ENCODE measurements around the gene PTGES2. TPM values are rescaled to one million over a fixed set of nuclear protein-coding genes. Genes with fewer than 3 reads are reported as not detected.
A peak's percentile ranks its signal among the peaks of the same experiment; 100 is the strongest.

PTGES2 gene
- total RNA-seq, 1 donor from 2014 or later: 47.5 TPM

- Histone ChIP-seq H3K9ac (ENCODE audit: low read depth in 1 of 3, low read length in 3 of 3) (peak overlapping the region; percentile 76 to 92 (median 81)), H3K27me3 (ENCODE audit: control insufficient read depth in 3 of 3, insufficient read depth in 3 of 3, low read length in 3 of 3) (no peaks in the 10 kb centered on the region), H3K27ac (ENCODE audit: low read depth, low read length) (peak overlapping the region; percentile 97), H3K4me3 (ENCODE audit: low read length in 3 of 3) (peak overlapping the region; percentile 26 to 71 (median 57)), H3K36me3 (ENCODE audit: control insufficient read depth in 3 of 3, insufficient read depth in 3 of 3, low read length in 3 of 3) (peaks cover 44 to 79% (median 61%) of the 10 kb centered on the region in 3 donors), H3K4me1 (ENCODE audit: control insufficient read depth in 3 of 3, insufficient read depth in 3 of 3, low read length in 3 of 3) (peaks cover 88 to 95% (median 93%) of the 10 kb centered on the region in 3 donors), H3K9me3 (ENCODE audit: control insufficient read depth in 3 of 3, low read length in 3 of 3) (no peaks in the 10 kb centered on the region)
These were observed 23.3 kb downstream of the PTGES2 start for GRCh38 chr9:128104171-128104618.

GRCh38 chr9:128103589-128103962, 24.0 kb downstream of the PTGES2 start:
- Histone ChIP-seq H3K27ac (ENCODE audit: low read depth, low read length) (peak overlapping the region; percentile 97), H3K4me3 (ENCODE audit: low read length in 3 of 3) (peak overlapping the region; percentile 40 to 71 (median 57)), H3K9ac (ENCODE audit: low read depth in 1 of 3, low read length in 3 of 3) (peak overlapping the region; percentile 76 to 92 (median 81)), H3K4me1 (ENCODE audit: control insufficient read depth in 3 of 3, insufficient read depth in 3 of 3, low read length in 3 of 3) (peaks cover 90 to 93% (median 93%) of the 10 kb centered on the region in 3 donors), H3K9me3 (ENCODE audit: control insufficient read depth in 3 of 3, low read length in 3 of 3) (no peaks in the 10 kb centered on the region), H3K27me3 (ENCODE audit: control insufficient read depth in 3 of 3, insufficient read depth in 3 of 3, low read length in 3 of 3) (no peaks in the 10 kb centered on the region), H3K36me3 (ENCODE audit: control insufficient read depth in 3 of 3, insufficient read depth in 3 of 3, low read length in 3 of 3) (peaks cover 44 to 81% (median 61%) of the 10 kb centered on the region in 3 donors)

- Histone ChIP-seq H3K27me3 (ENCODE audit: control insufficient read depth in 3 of 3, insufficient read depth in 3 of 3, low read length in 3 of 3) (no peaks in the 10 kb centered on the region), H3K9ac (ENCODE audit: low read depth in 1 of 3, low read length in 3 of 3) (peak overlapping the region; percentile 76 to 92 (median 81)), H3K4me1 (ENCODE audit: control insufficient read depth in 3 of 3, insufficient read depth in 3 of 3, low read length in 3 of 3) (peaks cover 90 to 93% (median 92%) of the 10 kb centered on the region in 3 donors), H3K36me3 (ENCODE audit: control insufficient read depth in 3 of 3, insufficient read depth in 3 of 3, low read length in 3 of 3) (peaks cover 41 to 81% (median 60%) of the 10 kb centered on the region in 3 donors), H3K4me3 (ENCODE audit: low read length in 3 of 3) (peak overlapping the region; percentile 40 to 71 (median 57)), H3K9me3 (ENCODE audit: control insufficient read depth in 3 of 3, low read length in 3 of 3) (no peaks in the 10 kb centered on the region), H3K27ac (ENCODE audit: low read depth, low read length) (peak overlapping the region; percentile 97)
These were observed 24.5 kb downstream of the PTGES2 start for GRCh38 chr9:128102861-128103588.

GRCh38 chr9:128102196-128102595, 25.3 kb downstream of the PTGES2 start:
- Histone ChIP-seq H3K4me3 (ENCODE audit: low read length in 3 of 3) (peak overlapping the region in 2 of 3 donors; percentile 15 to 69), H3K4me1 (ENCODE audit: control insufficient read depth in 3 of 3, insufficient read depth in 3 of 3, low read length in 3 of 3) (peaks cover 89 to 93% (median 92%) of the 10 kb centered on the region in 3 donors), H3K36me3 (ENCODE audit: control insufficient read depth in 3 of 3, insufficient read depth in 3 of 3, low read length in 3 of 3) (peaks cover 33 to 73% (median 54%) of the 10 kb centered on the region in 3 donors), H3K9me3 (ENCODE audit: control insufficient read depth in 3 of 3, low read length in 3 of 3) (no peaks in the 10 kb centered on the region), H3K27ac (ENCODE audit: low read depth, low read length) (peak overlapping the region; percentile 97), H3K9ac (ENCODE audit: low read depth in 1 of 3, low read length in 3 of 3) (peak overlapping the region; percentile 57 to 92 (median 75)), H3K27me3 (ENCODE audit: control insufficient read depth in 3 of 3, insufficient read depth in 3 of 3, low read length in 3 of 3) (no peaks in the 10 kb centered on the region)

- Histone ChIP-seq H3K27me3 (ENCODE audit: control insufficient read depth in 3 of 3, insufficient read depth in 3 of 3, low read length in 3 of 3) (no peaks in the 10 kb centered on the region), H3K9ac (ENCODE audit: low read depth in 1 of 3, low read length in 3 of 3) (peak overlapping the region; percentile 57 to 100 (median 75)), H3K27ac (ENCODE audit: low read depth, low read length) (peak overlapping the region; percentile 97), H3K4me1 (ENCODE audit: control insufficient read depth in 3 of 3, insufficient read depth in 3 of 3, low read length in 3 of 3) (peaks cover 89 to 93% (median 89%) of the 10 kb centered on the region in 3 donors), H3K4me3 (ENCODE audit: low read length in 3 of 3) (peak overlapping the region; percentile 3 to 69 (median 38)), H3K36me3 (ENCODE audit: control insufficient read depth in 3 of 3, insufficient read depth in 3 of 3, low read length in 3 of 3) (peaks cover 28 to 68% (median 51%) of the 10 kb centered on the region in 3 donors), H3K9me3 (ENCODE audit: control insufficient read depth in 3 of 3, low read length in 3 of 3) (no peaks in the 10 kb centered on the region)
These were observed 25.8 kb downstream of the PTGES2 start for GRCh38 chr9:128101690-128102089.

GRCh38 chr9:128101231-128101661, 26.3 kb downstream of the PTGES2 start:
- Histone ChIP-seq H3K27ac (ENCODE audit: low read depth, low read length) (peak overlapping the region; percentile 97), H3K27me3 (ENCODE audit: control insufficient read depth in 3 of 3, insufficient read depth in 3 of 3, low read length in 3 of 3) (no peaks in the 10 kb centered on the region), H3K9me3 (ENCODE audit: control insufficient read depth in 3 of 3, low read length in 3 of 3) (no peaks in the 10 kb centered on the region), H3K4me3 (ENCODE audit: low read length in 3 of 3) (peak overlapping the region; percentile 31 to 98 (median 92)), H3K36me3 (ENCODE audit: control insufficient read depth in 3 of 3, insufficient read depth in 3 of 3, low read length in 3 of 3) (peaks cover 24 to 64% (median 46%) of the 10 kb centered on the region in 3 donors), H3K9ac (ENCODE audit: low read depth in 1 of 3, low read length in 3 of 3) (peak overlapping the region; percentile 95 to 100 (median 98)), H3K4me1 (ENCODE audit: control insufficient read depth in 3 of 3, insufficient read depth in 3 of 3, low read length in 3 of 3) (peaks cover 85 to 89% (median 87%) of the 10 kb centered on the region in 3 donors)

- no peaks in the 10 kb centered on the region for H3K9me3 ChIP-seq (ENCODE audit: control insufficient read depth in 3 of 3, low read length in 3 of 3)
- peak overlapping the region; percentile 73 to 98 (median 92) for H3K4me3 ChIP-seq (ENCODE audit: low read length in 3 of 3)
- no peaks in the 10 kb centered on the region for H3K27me3 ChIP-seq (ENCODE audit: control insufficient read depth in 3 of 3, insufficient read depth in 3 of 3, low read length in 3 of 3)
- peaks cover 17 to 57% (median 39%) of the 10 kb centered on the region in 3 donors for H3K36me3 ChIP-seq (ENCODE audit: control insufficient read depth in 3 of 3, insufficient read depth in 3 of 3, low read length in 3 of 3)
- peaks cover 79 to 83% (median 80%) of the 10 kb centered on the region in 3 donors for H3K4me1 ChIP-seq (ENCODE audit: control insufficient read depth in 3 of 3, insufficient read depth in 3 of 3, low read length in 3 of 3)
- peak overlapping the region; percentile 97 for H3K27ac ChIP-seq (ENCODE audit: low read depth, low read length)
- H3K9ac ChIP-seq (ENCODE audit: low read depth in 1 of 3, low read length in 3 of 3): peak overlapping the region; percentile 95 to 100 (median 98)
These were observed 26.9 kb downstream of the PTGES2 start for GRCh38 chr9:128100581-128100980.

GRCh38 chr9:128099932-128100491, 27.5 kb downstream of the PTGES2 start:
- Histone ChIP-seq H3K27me3 (ENCODE audit: control insufficient read depth in 3 of 3, insufficient read depth in 3 of 3, low read length in 3 of 3) (no peaks in the 10 kb centered on the region), H3K4me3 (ENCODE audit: low read length in 3 of 3) (peak overlapping the region; percentile 73 to 98 (median 92)), H3K27ac (ENCODE audit: low read depth, low read length) (peak overlapping the region; percentile 97), H3K9me3 (ENCODE audit: control insufficient read depth in 3 of 3, low read length in 3 of 3) (no peaks in the 10 kb centered on the region), H3K36me3 (ENCODE audit: control insufficient read depth in 3 of 3, insufficient read depth in 3 of 3, low read length in 3 of 3) (peaks cover 14 to 54% (median 36%) of the 10 kb centered on the region in 3 donors), H3K4me1 (ENCODE audit: control insufficient read depth in 3 of 3, insufficient read depth in 3 of 3, low read length in 3 of 3) (peaks cover 80 to 84% (median 80%) of the 10 kb centered on the region in 3 donors), H3K9ac (ENCODE audit: low read depth in 1 of 3, low read length in 3 of 3) (peak overlapping the region; percentile 95 to 100 (median 98))

- Histone ChIP-seq H3K9ac (ENCODE audit: low read depth in 1 of 3, low read length in 3 of 3) (peak overlapping the region; percentile 95 to 100 (median 98)), H3K4me1 (ENCODE audit: control insufficient read depth in 3 of 3, insufficient read depth in 3 of 3, low read length in 3 of 3) (peaks cover 82 to 88% (median 83%) of the 10 kb centered on the region in 3 donors), H3K9me3 (ENCODE audit: control insufficient read depth in 3 of 3, low read length in 3 of 3) (no peaks in the 10 kb centered on the region), H3K27ac (ENCODE audit: low read depth, low read length) (peak overlapping the region; percentile 97), H3K27me3 (ENCODE audit: control insufficient read depth in 3 of 3, insufficient read depth in 3 of 3, low read length in 3 of 3) (no peaks in the 10 kb centered on the region), H3K4me3 (ENCODE audit: low read length in 3 of 3) (peak overlapping the region; percentile 73 to 98 (median 92)), H3K36me3 (ENCODE audit: control insufficient read depth in 3 of 3, insufficient read depth in 3 of 3, low read length in 3 of 3) (peaks cover 14 to 53% (median 35%) of the 10 kb centered on the region in 3 donors)
These were observed 28.1 kb downstream of the PTGES2 start for GRCh38 chr9:128099231-128099931.

Data from skeletal muscle tissue (tissue), 4 donors.